IMR-90 (cell line): ENCODE results near the gene SRRM3. TPM values are rescaled to one million over a fixed set of nuclear protein-coding genes. Genes with fewer than 3 reads are reported as not detected.

Source experiments
- ATAC-seq: fragments of 200-7000 bp; cut with Tn5 transposase; 2 replicates; pipeline ENCODE4 v1.9.1; 2020; ENCODE audit warnings: low read depth, mild to moderate bottlenecking, moderate library complexity
- BruUV-seq: library from RNA; stranded (reverse); fragments of 400-500 nt; replicated peaks from 2 replicates; lab custom pipeline; 2021; lab: Mats Ljungman, UMichigan
- CTCF ChIA-PET: fragments of 300-600 bp; formaldehyde crosslinking; extraction: SDS; loops from one replicate; lab custom pipeline; 2021; ENCODE audit warnings: antibody characterized with exemption; lab: Yijun Ruan, JAX
- POLR2A ChIA-PET: fragments of 300-600 bp; sonication (Branson Sonifier 250); formaldehyde crosslinking; loops from one replicate; lab custom pipeline; 2022; ENCODE audit warnings: antibody characterized with exemption; ENCODE audit not compliant: unreplicated experiment; lab: Charles Lee
- DNase-seq: peaks from one replicate; pipeline ENCODE4 v3.0.0; 2013
- H2AFZ ChIP-seq: replicated peaks from 2 replicates; pipeline ENCODE3; 2013; ENCODE audit warnings: low read length, mild to moderate bottlenecking; ENCODE audit not compliant: poor library complexity
- H2AK5ac ChIP-seq: 2 replicates; pipeline ENCODE4 v1.6.1; 2013; ENCODE audit warnings: low read depth, low read length, inconsistent platforms
- H2AK9ac ChIP-seq: replicated peaks from 2 replicates; pipeline ENCODE3; 2013; ENCODE audit warnings: mild to moderate bottlenecking, low read depth, low read length, moderate library complexity; ENCODE audit not compliant: poor library complexity
- H2BK120ac ChIP-seq: 2 replicates; pipeline ENCODE4 v1.6.1; 2013; ENCODE audit warnings: low read depth, low read length, inconsistent platforms
- H2BK15ac ChIP-seq: 3 replicates; pipeline ENCODE4 v1.6.1; 2013; ENCODE audit warnings: low read depth, low read length, inconsistent platforms
- H2BK20ac ChIP-seq: 2 replicates; pipeline ENCODE4 v1.6.1; 2013; ENCODE audit warnings: low read depth, mild to moderate bottlenecking, inconsistent platforms, low read length, moderate library complexity
- H2BK5ac ChIP-seq: 2 replicates; pipeline ENCODE4 v1.6.1; 2013; ENCODE audit warnings: mild to moderate bottlenecking, low read depth, low read length, inconsistent platforms; ENCODE audit not compliant: poor library complexity, severe bottlenecking
- H3K14ac ChIP-seq: replicated peaks from 2 replicates; pipeline ENCODE4 v1.6.1; 2013; ENCODE audit warnings: low read depth, low read length, inconsistent platforms
- H3K18ac ChIP-seq: 2 replicates; pipeline ENCODE4 v1.6.1; 2013; ENCODE audit warnings: low read depth, low read length, control low read depth
- H3K23ac ChIP-seq: 2 replicates; pipeline ENCODE4 v1.6.1; 2013; ENCODE audit warnings: low read depth, low read length, inconsistent platforms
- H3K27ac ChIP-seq: 2 replicates; pipeline ENCODE4 v1.5.1; 2013; ENCODE audit warnings: mild to moderate bottlenecking, control low read depth, low read length; ENCODE audit not compliant: insufficient read depth
- H3K27me3 ChIP-seq: 2 replicates; pipeline ENCODE4 v1.6.1; 2013; ENCODE audit warnings: low read length; ENCODE audit not compliant: control insufficient read depth, insufficient read depth
- H3K36me3 ChIP-seq: 2 replicates; pipeline ENCODE4 v1.6.1; 2013; ENCODE audit warnings: low read length, mixed read lengths; ENCODE audit not compliant: control insufficient read depth, insufficient read depth
- H3K4ac ChIP-seq: 2 replicates; pipeline ENCODE4 v1.6.1; 2013; ENCODE audit warnings: low read depth, low read length, inconsistent platforms
- H3K4me1 ChIP-seq: 2 replicates; pipeline ENCODE4 v1.6.1; 2013; ENCODE audit warnings: low read length, mixed read lengths; ENCODE audit not compliant: control insufficient read depth, insufficient read depth
- H3K4me2 ChIP-seq: 2 replicates; pipeline ENCODE4 v1.6.1; 2013; ENCODE audit warnings: low read depth, mild to moderate bottlenecking, control low read depth, low read length, moderate library complexity
- H3K4me3 ChIP-seq: 2 replicates; pipeline ENCODE4 v1.5.1; 2013; ENCODE audit warnings: low read depth, mild to moderate bottlenecking, control low read depth, low read length, moderate library complexity; ENCODE audit not compliant: insufficient read depth
- H3K56ac ChIP-seq: 2 replicates; pipeline ENCODE4 v1.6.1; 2013; ENCODE audit warnings: low read length, inconsistent platforms; ENCODE audit not compliant: insufficient read depth; ENCODE audit errors: extremely low read depth
- H3K79me1 ChIP-seq, 2 experiments: 2 replicates each; pipeline ENCODE4 v1.6.1; 2013; ENCODE audit warnings: low read length in 2 of 2, inconsistent platforms in 1 of 2, low read depth in 1 of 2
- H3K9ac ChIP-seq: 2 replicates; pipeline ENCODE4 v1.6.1; 2013; ENCODE audit warnings: low read depth, low read length, control low read depth
- H3K9me1 ChIP-seq: 2 replicates; pipeline ENCODE4 v1.6.1; 2013; ENCODE audit warnings: low read length, inconsistent platforms; ENCODE audit not compliant: insufficient read depth
- H3K9me3 ChIP-seq: 2 replicates; pipeline ENCODE4 v1.6.1; 2013; ENCODE audit warnings: low read length; ENCODE audit not compliant: control insufficient read depth, insufficient read depth
- H4K20me1 ChIP-seq: 2 replicates; pipeline ENCODE4 v1.6.1; 2013; ENCODE audit warnings: low read length, inconsistent platforms; ENCODE audit not compliant: insufficient read depth
- H4K5ac ChIP-seq: 2 replicates; pipeline ENCODE4 v1.6.1; 2013; ENCODE audit warnings: mild to moderate bottlenecking, low read depth, low read length, control low read depth
- H4K8ac ChIP-seq, 2 experiments: 2 replicates each; pipeline ENCODE4 v1.6.1; 2013; ENCODE audit warnings: low read depth in 2 of 2, low read length in 2 of 2, control low read depth in 1 of 2, inconsistent platforms in 1 of 2
- H4K91ac ChIP-seq: 2 replicates; pipeline ENCODE4 v1.6.1; 2013; ENCODE audit warnings: low read depth, low read length, inconsistent platforms; ENCODE audit not compliant: insufficient read depth
- BHLHE40 ChIP-seq: fragments of 150-350 bp; IDR thresholded peaks from 2 replicates; pipeline ENCODE4 v1.6.1; 2016; ENCODE audit warnings: mild to moderate bottlenecking, low read depth, low read length
- CEBPB ChIP-seq: IDR thresholded peaks from 2 replicates; pipeline ENCODE4 v1.6.1; 2012; ENCODE audit warnings: low read depth, low read length, improper control_type of control experiment
- MAFK ChIP-seq: IDR thresholded peaks from 2 replicates; pipeline ENCODE4 v1.6.1; 2012; ENCODE audit warnings: low read depth, low read length, improper control_type of control experiment
- MAZ ChIP-seq: IDR thresholded peaks from 2 replicates; pipeline ENCODE4 v1.6.1; 2012; ENCODE audit warnings: low read depth, mild to moderate bottlenecking, low read length, improper control_type of control experiment, moderate library complexity, borderline replicate concordance
- MXI1 ChIP-seq: IDR thresholded peaks from 2 replicates; pipeline ENCODE4 v1.6.1; 2012; ENCODE audit warnings: low read depth, mild to moderate bottlenecking, low read length, moderate library complexity, borderline replicate concordance
- NFE2L2 ChIP-seq: fragments of 150-350 bp; IDR thresholded peaks from 2 replicates; pipeline ENCODE4 v1.6.1; 2016; ENCODE audit warnings: low read depth, mild to moderate bottlenecking, low read length
- POLR2A ChIP-seq: IDR thresholded peaks from 2 replicates; pipeline ENCODE4 v1.6.1; 2012; ENCODE audit warnings: mild to moderate bottlenecking, low read depth, low read length
- RAD21 ChIP-seq: IDR thresholded peaks from 2 replicates; pipeline ENCODE4 v1.6.1; 2012; ENCODE audit warnings: low read length, improper control_type of control experiment
- RCOR1 ChIP-seq: IDR thresholded peaks from 2 replicates; pipeline ENCODE4 v1.6.1; 2012; ENCODE audit warnings: mild to moderate bottlenecking, low read length, improper control_type of control experiment; ENCODE audit not compliant: insufficient replicate concordance
- RFX5 ChIP-seq: IDR thresholded peaks from 2 replicates; pipeline ENCODE4 v1.8.0; 2012; ENCODE audit warnings: low read depth, mild to moderate bottlenecking, low read length, moderate library complexity
- SMC3 ChIP-seq: fragments of 150-350 bp; IDR thresholded peaks from 2 replicates; pipeline ENCODE4 v1.6.1; 2016; ENCODE audit warnings: low read depth, mild to moderate bottlenecking, antibody characterized with exemption, low read length, moderate library complexity
- WGBS, 2 experiments: methylation state at CpG; one replicate each; pipeline versions ENCODE4 v1.1.5 to v1.1.7; 2013; ENCODE audit warnings: missing lambda C conversion rate in 2 of 2; ENCODE audit not compliant: insufficient read length in 1 of 2; ENCODE audit errors: extremely low coverage in 2 of 2; 5-methylcytosine and 5-hydroxymethylcytosine counted together
- dilution Hi-C: fragments of 300-500 bp; cut with HindIII; formaldehyde crosslinking; loops from one replicate; pipeline ENCODE4 v1.14.3; 2018; ENCODE audit warnings: low sequenced_read_pairs; ENCODE audit not compliant: unreplicated experiment
- in situ Hi-C: fragments of 300-500 bp; cut with MboI; formaldehyde crosslinking; loops from 3 replicates; pipeline ENCODE4 v1.14.3; 2019; ENCODE audit warnings: low sequenced_read_pairs, inconsistent platforms, mixed read lengths
- intact Hi-C: fragments of 100-400 bp; cut with micrococcal nuclease; formaldehyde crosslinking; loops from 2 replicates; pipeline ENCODE4 v1.10.0; 2022
- polyA plus RNA-seq, 3 experiments: library from polyadenylated mRNA; depleted of rRNA; stranded (reverse); fragments of >200 nt; gene quantifications; 2 replicates each; pipeline ENCODE4 v1.2.3, GENCODE V29; 2012; ENCODE audit warnings: low replicate concordance in 1 of 3
- total RNA-seq: library from RNA; depleted of rRNA; stranded (reverse); fragments of >200 nt; gene quantifications from 2 replicates; pipeline ENCODE4 v1.2.3, GENCODE V29; 2012
- TF ChIP-seq, protein P1 (sequence below): conservative IDR thresholded peaks from 2 replicates; pipeline ENCODE4 v1.5.1; 2012; ENCODE audit warnings: mild to moderate bottlenecking, low read depth, low read length, improper control_type of control experiment
- TF ChIP-seq, protein P2 (sequence below): fragments of 150-350 bp; IDR thresholded peaks from 2 replicates; pipeline ENCODE4 v1.6.1; 2016; ENCODE audit warnings: low read depth, mild to moderate bottlenecking, low read length, moderate library complexity, borderline replicate concordance

The SRRM3 gene
- total and polyA plus RNA-seq, 2 of the 4 experiments (the other 2 are of a cell fraction) = 0.18 to 2.5 TPM

DNA sequence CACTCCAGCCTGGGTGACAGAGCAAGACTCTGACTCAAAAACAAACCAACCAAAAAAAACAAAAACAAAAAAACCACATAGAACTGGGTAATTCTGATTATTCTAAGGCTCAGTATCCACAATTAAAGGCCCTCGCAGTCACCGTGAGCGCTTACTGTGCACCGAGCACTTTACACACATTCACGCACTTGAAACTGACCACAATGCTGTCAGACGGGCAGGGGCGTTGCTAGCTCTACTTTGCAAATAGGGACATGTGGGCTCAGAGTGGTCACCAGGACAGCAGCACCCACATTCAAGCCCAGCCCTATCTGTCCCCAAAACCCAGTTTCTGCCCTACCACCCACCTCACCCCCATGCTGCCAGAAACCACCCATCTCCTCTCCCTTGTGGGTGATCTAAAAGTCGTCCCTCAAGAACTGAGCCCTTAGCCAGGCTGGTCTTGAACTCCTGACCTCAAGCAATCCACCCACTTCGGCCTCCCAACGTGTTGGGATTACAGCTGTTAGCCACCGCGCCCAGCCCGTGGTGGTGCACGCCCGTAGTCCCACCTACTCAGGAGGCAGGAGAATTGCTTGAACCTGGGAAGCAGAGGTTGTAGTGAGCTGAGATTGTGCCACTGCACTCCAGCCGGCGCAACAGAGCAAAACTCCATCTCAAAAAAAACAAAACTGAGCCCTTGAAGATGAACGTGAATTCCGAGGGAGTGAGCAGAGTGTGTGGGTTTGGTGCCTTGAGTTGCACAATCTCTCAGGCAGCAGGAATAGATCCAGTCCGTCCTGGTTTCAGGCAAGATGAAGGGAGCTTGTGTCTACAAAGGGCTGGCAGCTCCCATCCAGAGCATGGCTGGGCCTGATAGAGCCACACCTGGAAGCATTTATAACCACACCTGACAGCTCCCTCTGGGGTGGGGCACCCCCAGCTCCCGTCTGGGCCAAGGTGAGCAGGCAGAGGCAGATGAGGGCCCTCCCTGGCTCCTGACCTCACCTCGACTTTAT lies 95.3 kb downstream of the SRRM3 start:
- peak overlapping the region; percentile 82 for H4K91ac ChIP-seq
- ChIA-PET POLR2A (interaction anchor here (0.5 kb wide), 1 partner anchor 9 kb away, joined by 3 read pairs; no protein-coding TSS in a partner anchor), CTCF (interaction anchor here (2.1 kb wide), 1 partner anchor 17 kb away, joined by 7 read pairs; no protein-coding TSS in a partner anchor)
- H3K56ac ChIP-seq = no peak overlapping the region
- peak overlapping the region; percentile 83 for H2BK20ac ChIP-seq
- peak overlapping the region; percentile 83 for H3K4ac ChIP-seq
- H3K4me3 ChIP-seq = no peak overlapping the region
- peak overlapping the region; percentile 51 for H4K5ac ChIP-seq
- H2BK120ac ChIP-seq = peak overlapping the region; percentile 92
- H3K9me1 ChIP-seq = peaks cover 19% of the 10 kb centered on the region
- H3K27ac ChIP-seq = peak overlapping the region; percentile 94
- DNase-seq (peak; percentile 93), ATAC-seq (peak; percentile 46)
- 89% methylated on average over 8 of the region's 22 CpGs; no CpG with 5 or more reads in 1 of the 2 experiments for WGBS, 2 experiments
- BruUV-seq = no TSS peak
- in situ Hi-C loops = no loop called here
- peaks cover 23% of the 10 kb centered on the region for H3K4me1 ChIP-seq
- peaks cover 0 to 24% of the 10 kb centered on the region in 2 experiments; a peak in 2 of 4 replicates for H3K79me1 ChIP-seq
- H2AFZ ChIP-seq = peak overlapping the region; percentile 88
- peak overlapping the region; percentile 50 for H3K9ac ChIP-seq
- peak overlapping the region; percentile 60 for H3K23ac ChIP-seq
- dilution Hi-C loops = no loop called here
- H3K36me3 ChIP-seq = no peaks in the 10 kb centered on the region
- peak overlapping the region; percentile 79 for H2AK5ac ChIP-seq
- peak overlapping the region; percentile 77; a peak in 3 of 4 replicates for H4K8ac ChIP-seq
- H3K14ac ChIP-seq = peak overlapping the region; percentile 71; the same call in 1 of the 2 replicates
- H2BK15ac ChIP-seq = peak overlapping the region; percentile 94; the same call in 2 of the 3 replicates
- peak overlapping the region; percentile 37; the same call in 1 of the 2 replicates for H3K4me2 ChIP-seq
- intact Hi-C loops = no loop called here
- H2BK5ac ChIP-seq = peak overlapping the region; percentile 90
- H3K18ac ChIP-seq = peak overlapping the region; percentile 52
- H3K27me3 ChIP-seq = no peaks in the 10 kb centered on the region
- H4K20me1 ChIP-seq = no peaks in the 10 kb centered on the region
- H3K9me3 ChIP-seq = no peaks in the 10 kb centered on the region
- peak overlapping the region; percentile 97 for H2AK9ac ChIP-seq
- TF ChIP-seq SMC3 = no peak
- TF ChIP-seq, protein P1, sequence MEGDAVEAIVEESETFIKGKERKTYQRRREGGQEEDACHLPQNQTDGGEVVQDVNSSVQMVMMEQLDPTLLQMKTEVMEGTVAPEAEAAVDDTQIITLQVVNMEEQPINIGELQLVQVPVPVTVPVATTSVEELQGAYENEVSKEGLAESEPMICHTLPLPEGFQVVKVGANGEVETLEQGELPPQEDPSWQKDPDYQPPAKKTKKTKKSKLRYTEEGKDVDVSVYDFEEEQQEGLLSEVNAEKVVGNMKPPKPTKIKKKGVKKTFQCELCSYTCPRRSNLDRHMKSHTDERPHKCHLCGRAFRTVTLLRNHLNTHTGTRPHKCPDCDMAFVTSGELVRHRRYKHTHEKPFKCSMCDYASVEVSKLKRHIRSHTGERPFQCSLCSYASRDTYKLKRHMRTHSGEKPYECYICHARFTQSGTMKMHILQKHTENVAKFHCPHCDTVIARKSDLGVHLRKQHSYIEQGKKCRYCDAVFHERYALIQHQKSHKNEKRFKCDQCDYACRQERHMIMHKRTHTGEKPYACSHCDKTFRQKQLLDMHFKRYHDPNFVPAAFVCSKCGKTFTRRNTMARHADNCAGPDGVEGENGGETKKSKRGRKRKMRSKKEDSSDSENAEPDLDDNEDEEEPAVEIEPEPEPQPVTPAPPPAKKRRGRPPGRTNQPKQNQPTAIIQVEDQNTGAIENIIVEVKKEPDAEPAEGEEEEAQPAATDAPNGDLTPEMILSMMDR = 0 out of 2 replicates have a peak, but pooled peaks have one; percentile 0
- no peak for TF ChIP-seq MXI1
- TF ChIP-seq NFE2L2 = no peak
- TF ChIP-seq, protein P2, sequence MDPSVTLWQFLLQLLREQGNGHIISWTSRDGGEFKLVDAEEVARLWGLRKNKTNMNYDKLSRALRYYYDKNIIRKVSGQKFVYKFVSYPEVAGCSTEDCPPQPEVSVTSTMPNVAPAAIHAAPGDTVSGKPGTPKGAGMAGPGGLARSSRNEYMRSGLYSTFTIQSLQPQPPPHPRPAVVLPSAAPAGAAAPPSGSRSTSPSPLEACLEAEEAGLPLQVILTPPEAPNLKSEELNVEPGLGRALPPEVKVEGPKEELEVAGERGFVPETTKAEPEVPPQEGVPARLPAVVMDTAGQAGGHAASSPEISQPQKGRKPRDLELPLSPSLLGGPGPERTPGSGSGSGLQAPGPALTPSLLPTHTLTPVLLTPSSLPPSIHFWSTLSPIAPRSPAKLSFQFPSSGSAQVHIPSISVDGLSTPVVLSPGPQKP = no peak
- TF ChIP-seq MAZ = peak; percentile 56; the same call in 1 of the 2 replicates
- TF ChIP-seq RCOR1 = peak; percentile 57
- no peak for TF ChIP-seq RFX5
- TF ChIP-seq POLR2A = no peak
- peak; percentile 22 for TF ChIP-seq RAD21
- TF ChIP-seq CEBPB = peak; percentile 100
- no peak for TF ChIP-seq MAFK
- no peak for TF ChIP-seq BHLHE40
